Peyer's patch (tissue), 4 donors: ENCODE results near the gene UNC119. TPM values are rescaled to one million over a fixed set of nuclear protein-coding genes. Genes with fewer than 3 reads are reported as not detected.

Experiments used
- DNase-seq, 3 donors: peaks; one replicate each; pipeline ENCODE4 v3.0.0-alpha.2; 2017 to 2019
- H3K27ac ChIP-seq, 4 donors: fragments of 200-600 bp; sonication (generic); one replicate each; pipeline ENCODE4 v1.5.1; 2016 to 2019
- H3K27me3 ChIP-seq, 2 donors: fragments of 200-600 bp; sonication (generic); one replicate each; pipeline ENCODE4 v1.5.1; 2019
- H3K36me3 ChIP-seq, 3 donors: fragments of 200-600 bp; sonication (generic); one replicate each; pipeline ENCODE4 v1.5.1; 2016 to 2019
- H3K4me1 ChIP-seq, 4 donors: fragments of 200-600 bp; sonication (generic); one replicate each; pipeline ENCODE4 v1.5.1; 2016 to 2019
- H3K4me3 ChIP-seq, 4 donors: fragments of 200-600 bp; sonication (generic); 1 replicate in 3 of 4; 2 replicates in 1 of 4; pipeline ENCODE4 v1.5.1; 2016 to 2019; ENCODE audit warnings: mild to moderate bottlenecking in 1 of 4
- H3K9me3 ChIP-seq, 4 donors: fragments of 200-600 bp; sonication (generic); one replicate each; pipeline ENCODE4 v1.5.1; 2016 to 2019; ENCODE audit warnings: mild to moderate bottlenecking in 1 of 4
- POLR2A ChIP-seq, 2 donors: fragments of 450-650 bp; IDR thresholded peaks; one replicate each; pipeline ENCODE4 v1.5.1; 2017; ENCODE audit warnings: antibody characterized with exemption in 2 of 2, mild to moderate bottlenecking in 2 of 2, moderate library complexity in 2 of 2
- total RNA-seq, 4 donors: library from RNA; depleted of rRNA; stranded (reverse); fragments of >200 nt; gene quantifications; one replicate each; pipeline ENCODE4 v1.1.0, GENCODE V29; 2016
- TF ChIP-seq, protein P1 (sequence below), 6 experiments: fragments of 450-650 bp in 4 of 6; fragments of 200-600 bp in 2 of 6; sonication (generic) in 1 of 6; IDR thresholded peaks; one replicate each; pipeline ENCODE4 v1.5.1; 2017 to 2019; ENCODE audit warnings: antibody characterized with exemption in 6 of 6, mild to moderate bottlenecking in 3 of 6, moderate library complexity in 1 of 6

Gene UNC119
- total RNA-seq, 4 donors from 2014 or later: 22.6 to 39.2 (median 31.4) TPM

DNA sequence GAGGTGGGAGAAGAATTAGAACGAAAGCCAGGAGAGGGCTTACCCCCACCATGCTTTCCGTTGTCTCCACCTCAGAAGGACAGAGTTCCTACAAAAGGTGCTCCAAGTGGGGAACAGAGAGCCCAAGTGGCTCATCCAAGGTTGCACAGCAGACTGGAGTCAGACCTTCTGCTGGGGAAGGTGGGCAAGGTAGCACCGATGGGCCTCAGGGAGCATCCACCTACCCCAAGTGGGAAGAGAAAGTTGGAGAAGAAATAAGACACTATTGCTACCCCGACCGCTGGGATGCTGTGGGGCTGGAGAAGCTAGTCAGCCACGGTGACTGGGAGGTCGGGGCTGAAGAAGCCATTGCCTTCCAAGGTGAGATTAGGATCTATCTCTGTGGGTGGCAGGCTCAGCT is 21.5 kb downstream of the UNC119 start:
- TF ChIP-seq POLR2A (IDR thresholded peaks at IDR 0.05): no peak
- TF ChIP-seq, protein P1, sequence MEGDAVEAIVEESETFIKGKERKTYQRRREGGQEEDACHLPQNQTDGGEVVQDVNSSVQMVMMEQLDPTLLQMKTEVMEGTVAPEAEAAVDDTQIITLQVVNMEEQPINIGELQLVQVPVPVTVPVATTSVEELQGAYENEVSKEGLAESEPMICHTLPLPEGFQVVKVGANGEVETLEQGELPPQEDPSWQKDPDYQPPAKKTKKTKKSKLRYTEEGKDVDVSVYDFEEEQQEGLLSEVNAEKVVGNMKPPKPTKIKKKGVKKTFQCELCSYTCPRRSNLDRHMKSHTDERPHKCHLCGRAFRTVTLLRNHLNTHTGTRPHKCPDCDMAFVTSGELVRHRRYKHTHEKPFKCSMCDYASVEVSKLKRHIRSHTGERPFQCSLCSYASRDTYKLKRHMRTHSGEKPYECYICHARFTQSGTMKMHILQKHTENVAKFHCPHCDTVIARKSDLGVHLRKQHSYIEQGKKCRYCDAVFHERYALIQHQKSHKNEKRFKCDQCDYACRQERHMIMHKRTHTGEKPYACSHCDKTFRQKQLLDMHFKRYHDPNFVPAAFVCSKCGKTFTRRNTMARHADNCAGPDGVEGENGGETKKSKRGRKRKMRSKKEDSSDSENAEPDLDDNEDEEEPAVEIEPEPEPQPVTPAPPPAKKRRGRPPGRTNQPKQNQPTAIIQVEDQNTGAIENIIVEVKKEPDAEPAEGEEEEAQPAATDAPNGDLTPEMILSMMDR (IDR thresholded peaks at IDR 0.05): no peak
- Histone ChIP-seq H3K27ac (no peak overlapping the region), H3K4me3 (no peak overlapping the region), H3K36me3 (no peaks in the 10 kb centered on the region), H3K9me3 (no peaks in the 10 kb centered on the region), H3K27me3 (no peaks in the 10 kb centered on the region), H3K4me1 (no peaks in the 10 kb centered on the region)
- DNase-seq: no peak

DNA sequence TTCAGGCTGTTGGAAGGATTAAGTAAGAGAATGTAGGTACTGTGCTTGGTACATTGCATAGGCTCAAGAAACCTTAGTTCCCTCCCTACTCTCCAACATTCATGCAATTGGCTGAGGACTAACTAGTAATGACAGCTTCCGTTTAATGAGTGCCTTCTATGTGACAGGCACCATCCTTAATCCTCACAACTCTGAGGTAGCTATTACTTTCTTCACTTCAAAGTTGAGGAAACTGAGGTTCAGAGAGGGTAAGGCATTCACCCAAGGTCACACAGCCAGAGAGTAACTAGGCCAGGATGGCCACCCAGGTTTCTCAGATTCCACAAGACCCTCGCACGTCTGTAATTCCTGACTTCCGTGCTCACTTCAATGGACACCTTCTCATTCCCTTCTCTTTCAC is 22.2 kb downstream of the UNC119 start:
- H3K27ac ChIP-seq: no peak overlapping the region
- H3K4me1 ChIP-seq: peaks cover 0 to 4% (median 0%) of the 10 kb centered on the region in 4 donors
- no peak overlapping the region for H3K4me3 ChIP-seq
- no peaks in the 10 kb centered on the region for H3K27me3 ChIP-seq
- TF ChIP-seq, protein P1 (IDR thresholded peaks at IDR 0.05): no peak
- TF ChIP-seq POLR2A (IDR thresholded peaks at IDR 0.05): no peak
- H3K9me3 ChIP-seq: no peaks in the 10 kb centered on the region
- H3K36me3 ChIP-seq: no peaks in the 10 kb centered on the region
- DNase-seq: no peak

DNA sequence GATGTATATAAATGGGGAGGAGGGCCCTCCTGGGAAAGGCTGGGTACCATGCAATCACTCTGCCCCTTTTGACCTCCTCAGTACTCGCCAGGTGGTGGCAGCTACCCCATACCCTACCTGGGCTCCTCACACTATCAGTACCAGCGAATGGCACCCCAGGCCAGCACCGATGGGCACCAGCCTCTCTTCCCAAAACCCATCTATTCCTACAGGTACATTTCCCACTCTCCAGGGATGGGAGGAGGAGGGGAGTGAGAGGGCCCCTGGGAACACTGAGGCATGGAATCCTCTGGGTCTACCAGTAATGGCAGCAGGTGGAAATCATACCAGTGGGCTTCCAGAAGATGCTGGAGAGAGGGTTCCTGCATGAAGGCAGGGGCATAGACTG is 23.4 kb downstream of the UNC119 start:
- DNase-seq: no peak
- H3K27ac ChIP-seq: no peak overlapping the region

DNA sequence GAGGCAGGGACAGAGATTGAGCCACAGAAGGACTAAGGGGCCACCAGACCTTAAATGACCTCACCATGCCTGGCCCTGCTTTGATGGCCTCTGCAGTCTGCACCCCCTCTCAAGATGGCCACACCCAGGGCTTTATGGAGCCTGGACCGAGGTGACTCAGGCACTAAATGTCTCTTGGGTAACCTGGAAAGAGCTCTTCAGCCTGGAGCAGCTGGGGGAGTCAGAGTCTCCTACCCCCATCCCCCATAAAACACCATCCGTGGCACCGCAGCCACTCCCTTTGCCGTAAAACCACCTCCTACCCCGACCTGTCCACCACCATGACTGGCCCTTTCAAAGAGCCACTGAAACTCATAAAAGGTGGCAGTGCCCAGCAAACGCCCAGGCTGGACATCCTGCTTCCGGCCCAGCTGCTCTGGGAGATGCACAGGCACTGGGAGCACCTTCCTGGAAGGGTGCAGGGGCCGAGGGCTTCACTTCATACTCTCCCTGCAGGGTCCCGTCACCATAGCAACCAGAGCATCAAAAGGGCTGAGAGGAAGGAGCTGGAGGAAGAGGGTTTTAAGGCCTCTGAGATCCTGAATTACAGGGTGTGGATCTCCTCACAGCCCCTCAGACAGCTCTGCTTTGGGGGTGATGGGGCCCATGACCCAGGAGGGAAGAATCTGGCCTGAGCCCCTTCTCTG is 24.0 kb downstream of the UNC119 start:
- no peak overlapping the region for H3K27ac ChIP-seq
- DNase-seq: peak in 1 of 3 donors; percentile 57

More for the DNA sequence above, 23.4 kb downstream of the UNC119 start:
- H3K4me1 ChIP-seq: peaks cover 0 to 12% (median 0%) of the 10 kb centered on the region in 4 donors
- TF ChIP-seq POLR2A (IDR thresholded peaks at IDR 0.05): no peak
- TF ChIP-seq, protein P1 (IDR thresholded peaks at IDR 0.05): no peak
- H3K9me3 ChIP-seq: no peaks in the 10 kb centered on the region
- no peak overlapping the region for H3K4me3 ChIP-seq
- H3K36me3 ChIP-seq: no peaks in the 10 kb centered on the region
- H3K27me3 ChIP-seq: no peaks in the 10 kb centered on the region

DNA sequence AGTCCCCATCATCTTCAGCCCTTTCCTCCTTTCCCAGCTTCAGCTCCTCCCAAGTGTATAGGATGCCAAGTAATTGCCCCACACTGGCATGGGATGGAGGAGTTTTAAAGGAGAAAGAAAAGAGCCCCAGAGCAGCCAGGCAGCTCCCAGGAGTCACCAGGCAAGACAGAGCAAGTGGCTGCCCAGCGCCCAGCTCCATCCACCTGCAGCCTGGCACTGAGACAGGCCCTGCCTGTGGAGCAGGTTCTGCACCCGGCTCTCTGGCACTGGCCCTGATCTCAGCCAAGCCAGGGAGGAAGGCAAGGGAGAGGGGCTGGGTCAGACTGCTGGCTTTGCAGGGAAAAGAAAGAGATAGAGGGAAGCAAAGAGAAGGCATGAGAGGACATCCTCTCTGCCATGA is 24.6 kb downstream of the UNC119 start:
- Histone ChIP-seq H3K4me1 (peaks cover 0 to 12% (median 0%) of the 10 kb centered on the region in 4 donors), H3K9me3 (no peaks in the 10 kb centered on the region), H3K27me3 (no peaks in the 10 kb centered on the region), H3K27ac (no peak overlapping the region), H3K36me3 (no peaks in the 10 kb centered on the region), H3K4me3 (no peak overlapping the region)
- no peak for DNase-seq
- TF ChIP-seq, protein P1 (IDR thresholded peaks at IDR 0.05): no peak
- no peak for TF ChIP-seq POLR2A (IDR thresholded peaks at IDR 0.05)

More for the DNA sequence above, 24.0 kb downstream of the UNC119 start:
- H3K4me3 ChIP-seq: no peak overlapping the region
- peaks cover 0 to 12% (median 0%) of the 10 kb centered on the region in 4 donors for H3K4me1 ChIP-seq
- no peaks in the 10 kb centered on the region for H3K9me3 ChIP-seq
- H3K27me3 ChIP-seq: no peaks in the 10 kb centered on the region
- no peaks in the 10 kb centered on the region for H3K36me3 ChIP-seq
- no peak for TF ChIP-seq POLR2A (IDR thresholded peaks at IDR 0.05)
- TF ChIP-seq, protein P1 (IDR thresholded peaks at IDR 0.05): no peak
